Natural killer cell treated with Interleukin-12 subunit alpha and Interleukin-12 subunit beta and Interleukin-15 and Interleukin-18, amount 100 ng/mL, for 72 hours (primary cell): ENCODE measurements around the gene NUP93. TPM values are rescaled to one million over a fixed set of nuclear protein-coding genes. Genes with fewer than 3 reads are reported as not detected.

Source experiments
- ATAC-seq, 2 donors: fragments of 150-1000 bp; cut with Tn5 transposase in 1 of 2; sonication (Bioruptor Pico), chemical (Tn5 transposase) in 1 of 2; 2 replicates each; pipeline ENCODE4 v1.10.0; 2021
- DNase-seq: peaks from one replicate; pipeline ENCODE4 v3.0.0; 2022; ENCODE audit warnings: low spot score
- H3K27ac Mint-ChIP-seq, 2 donors: 1 replicate in 1 of 2; 2 replicates in 1 of 2; pipeline ENCODE4 v1.8.0; 2022; ENCODE audit warnings: mixed read lengths in 2 of 2, mild to moderate bottlenecking in 1 of 2, moderate library complexity in 1 of 2
- H3K27me3 Mint-ChIP-seq, 2 donors: 1 replicate in 1 of 2; 2 replicates in 1 of 2; pipeline ENCODE4 v1.8.0; 2022; ENCODE audit warnings: mixed read lengths in 2 of 2
- H3K36me3 Mint-ChIP-seq: one replicate; pipeline ENCODE4 v1.8.0; 2022; ENCODE audit warnings: mixed read lengths
- H3K4me1 Mint-ChIP-seq, 2 donors: 1 replicate in 1 of 2; 2 replicates in 1 of 2; pipeline ENCODE4 v1.8.0; 2022; ENCODE audit warnings: low read depth in 2 of 2, mixed read lengths in 2 of 2, mild to moderate bottlenecking in 1 of 2
- H3K4me3 Mint-ChIP-seq: one replicate; pipeline ENCODE4 v1.8.0; 2022; ENCODE audit warnings: mixed read lengths
- H3K9me3 Mint-ChIP-seq: 2 replicates; pipeline ENCODE4 v1.8.0; 2022; ENCODE audit warnings: mixed read lengths
- total RNA-seq, 2 donors: library from RNA; stranded (reverse); gene quantifications; one replicate each; pipeline ENCODE4 v1.2.3, GENCODE V29; 2022

The NUP93 gene
- total RNA-seq, result 100 to 1,000 TPM; 111 to 171 TPM

- no peak within 1 kb of the TSS for H3K4me3 Mint-ChIP-seq
- peak; percentile 97 to 98 for ATAC-seq
- no peaks in the 10 kb centered on the region for H3K27me3 Mint-ChIP-seq
- no peaks in the 10 kb centered on the region for H3K36me3 Mint-ChIP-seq
- no peak within 1 kb of the TSS for H3K27ac Mint-ChIP-seq
- H3K9me3 Mint-ChIP-seq, result no peaks in the 10 kb centered on the region
- DNase-seq, result peak; percentile 93
- H3K4me1 Mint-ChIP-seq, result peaks cover 12 to 16% of the 10 kb centered on the region in 2 donors
Measured at GRCh38 chr16:56729735-56730662, at the start of gene NUP93. Gene NUP93 (plus strand): TSS chr16:56730129. CDS start chr16:56748248, 18,119 bp downstream.

GRCh38 chr16:56681939-56682702 is 47.8 kb upstream of the NUP93 start, which contains the start of gene MT1X:
Gene MT1X (plus strand): TSS chr16:56682470. CDS start chr16:56682541, 71 bp downstream.
- Mint-ChIP-seq H3K27ac (peak within 1 kb of the TSS; percentile 88 to 95), H3K9me3 (no peaks in the 10 kb centered on the region), H3K4me1 (peaks cover 23 to 36% of the 10 kb centered on the region in 2 donors), H3K27me3 (no peaks in the 10 kb centered on the region), H3K4me3 (peak within 1 kb of the TSS; percentile 97), H3K36me3 (peaks cover 4% of the 10 kb centered on the region)
- DNase-seq (peak; percentile 95), ATAC-seq (peak; percentile 97 to 98)

GRCh38 chr16:56682703-56683397 is 47.1 kb upstream of the NUP93 start:
- H3K27ac Mint-ChIP-seq, result peak overlapping the region; percentile 88 to 95
- ATAC-seq, result peak; percentile 2 to 17
- peaks cover 4% of the 10 kb centered on the region for H3K36me3 Mint-ChIP-seq
- no peak for DNase-seq
- H3K4me1 Mint-ChIP-seq, result peaks cover 23 to 36% of the 10 kb centered on the region in 2 donors
- peak overlapping the region; percentile 97 for H3K4me3 Mint-ChIP-seq
- H3K27me3 Mint-ChIP-seq, result no peaks in the 10 kb centered on the region
- no peaks in the 10 kb centered on the region for H3K9me3 Mint-ChIP-seq

DNA sequence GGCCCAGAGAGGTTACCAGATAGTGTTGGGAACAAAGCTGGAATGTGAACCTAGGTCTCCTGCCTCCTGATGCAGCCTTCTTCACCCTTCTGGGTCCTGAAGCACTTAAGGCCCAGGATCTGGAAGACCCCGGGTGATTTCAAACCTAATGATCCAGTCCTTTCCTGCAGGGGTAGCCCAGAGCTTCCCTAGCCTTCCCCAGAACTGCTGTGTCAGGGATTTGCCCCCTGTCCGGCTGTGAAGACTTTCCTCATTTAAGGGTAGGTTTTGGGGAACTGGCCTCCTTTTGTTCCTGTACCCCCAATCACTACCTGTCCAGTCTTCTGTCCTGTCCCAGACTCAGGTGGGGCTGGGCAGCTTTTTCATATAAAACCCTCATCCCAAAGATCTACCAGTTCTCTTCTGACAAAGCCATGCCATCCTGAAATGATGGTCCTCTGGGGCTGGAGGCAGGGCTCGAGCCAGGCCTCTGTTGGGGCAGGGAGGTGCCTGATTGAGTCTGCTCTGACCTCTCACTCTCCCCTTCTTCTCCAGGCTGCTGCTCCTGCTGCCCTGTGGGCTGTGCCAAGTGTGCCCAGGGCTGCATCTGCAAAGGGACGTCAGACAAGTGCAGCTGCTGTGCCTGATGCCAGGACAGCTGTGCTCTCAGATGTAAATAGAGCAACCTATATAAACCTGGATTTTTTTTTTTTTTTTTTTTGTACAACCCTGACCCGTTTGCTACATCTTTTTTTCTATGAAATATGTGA is 46.3 kb upstream of the NUP93 start:
- DNase-seq (no peak), ATAC-seq (no peak)
- H3K27me3 Mint-ChIP-seq, result no peaks in the 10 kb centered on the region
- peaks cover 4% of the 10 kb centered on the region for H3K36me3 Mint-ChIP-seq
- peaks cover 23 to 36% of the 10 kb centered on the region in 2 donors for H3K4me1 Mint-ChIP-seq
- peak overlapping the region; percentile 97 for H3K4me3 Mint-ChIP-seq
- H3K27ac Mint-ChIP-seq, result peak overlapping the region in 1 of 2 donors; percentile 6
- no peaks in the 10 kb centered on the region for H3K9me3 Mint-ChIP-seq

DNA sequence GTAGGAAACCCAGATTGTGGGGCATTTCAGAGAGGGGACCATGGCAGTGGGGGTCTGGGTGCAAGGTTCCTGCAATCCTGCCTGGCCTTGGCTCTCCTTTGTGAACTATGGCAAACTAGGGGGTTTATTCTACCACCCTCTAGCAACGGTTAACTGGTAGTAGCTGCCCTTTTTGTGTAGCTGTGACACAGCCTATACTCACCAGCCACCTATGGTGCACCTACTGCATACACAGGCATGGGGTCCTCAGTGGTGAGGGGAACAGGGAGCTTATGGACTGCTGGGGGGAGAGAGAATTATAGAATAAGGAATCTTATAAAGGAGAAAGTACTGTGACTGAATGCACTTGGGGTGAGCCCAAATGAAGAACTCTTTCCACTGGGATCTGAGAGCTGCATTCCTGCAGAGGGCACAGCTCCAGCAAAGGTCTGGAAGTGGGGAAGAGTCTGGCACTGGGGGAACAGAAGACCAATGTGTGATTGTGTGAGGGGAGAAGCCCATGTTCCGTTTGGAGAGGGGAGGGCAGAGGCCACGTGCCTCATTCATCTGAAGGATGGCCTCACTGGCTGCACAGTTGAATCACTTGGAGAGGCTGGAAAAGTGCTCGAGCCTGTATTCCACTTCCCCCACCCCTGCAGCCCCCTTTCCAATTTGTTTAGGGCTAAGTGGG is 45.5 kb upstream of the NUP93 start:
- peaks cover 0 to 2% of the 10 kb centered on the region in 2 donors for H3K27me3 Mint-ChIP-seq
- no peak for ATAC-seq
- peaks cover 4% of the 10 kb centered on the region for H3K36me3 Mint-ChIP-seq
- peak overlapping the region in 1 of 2 donors; percentile 6 for H3K27ac Mint-ChIP-seq
- H3K9me3 Mint-ChIP-seq, result no peaks in the 10 kb centered on the region
- peaks cover 23 to 36% of the 10 kb centered on the region in 2 donors for H3K4me1 Mint-ChIP-seq
- no peak for DNase-seq
- peak overlapping the region; percentile 97 for H3K4me3 Mint-ChIP-seq

DNA sequence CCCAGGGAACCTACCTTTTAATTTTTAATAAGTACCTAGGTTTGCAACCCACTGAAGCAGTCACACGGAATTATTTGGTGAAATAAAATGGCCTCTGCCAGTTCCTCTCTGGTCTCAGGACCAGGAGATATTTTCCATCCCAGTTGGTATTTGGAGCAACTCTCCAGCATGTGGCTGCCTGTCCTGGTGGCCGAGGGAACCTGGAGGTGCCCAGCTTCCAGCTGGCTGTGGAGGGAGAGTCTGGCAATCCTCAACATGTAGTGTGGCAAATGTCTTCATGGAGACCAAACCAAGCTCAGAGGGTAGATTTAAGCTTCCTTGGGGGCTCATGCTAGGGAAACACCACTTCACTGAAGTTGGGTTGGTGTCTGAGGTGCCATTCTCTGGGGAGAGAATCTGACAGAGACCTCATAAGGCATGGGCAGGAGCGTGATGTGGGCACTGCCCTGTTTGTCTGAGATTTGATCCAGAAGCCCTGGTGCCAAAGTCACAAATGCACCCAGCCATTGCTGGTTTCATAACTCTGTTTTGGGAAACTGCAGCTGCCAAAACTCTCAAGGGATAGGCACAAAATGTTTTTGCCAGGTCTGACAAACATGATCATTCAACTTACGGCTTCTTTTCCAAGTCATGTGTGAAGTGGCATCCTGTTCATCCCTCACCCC is 44.9 kb upstream of the NUP93 start:
- Mint-ChIP-seq H3K4me1 (peaks cover 18 to 30% of the 10 kb centered on the region in 2 donors), H3K9me3 (no peaks in the 10 kb centered on the region), H3K27ac (no peak overlapping the region), H3K36me3 (peaks cover 4% of the 10 kb centered on the region), H3K4me3 (no peak overlapping the region), H3K27me3 (peaks cover 0 to 2% of the 10 kb centered on the region in 2 donors)
- ATAC-seq (no peak), DNase-seq (no peak)

- Mint-ChIP-seq H3K27me3 (peaks cover 0 to 8% of the 10 kb centered on the region in 2 donors), H3K4me1 (peaks cover 13 to 24% of the 10 kb centered on the region in 2 donors), H3K36me3 (peaks cover 4% of the 10 kb centered on the region), H3K27ac (no peak overlapping the region), H3K4me3 (no peak overlapping the region), H3K9me3 (no peaks in the 10 kb centered on the region)
- DNase-seq, result no peak
- ATAC-seq, result no peak
Measured at GRCh38 chr16:56686758-56687157, 43.2 kb upstream of the NUP93 start.

GRCh38 chr16:56688762-56689161 is 41.2 kb upstream of the NUP93 start:
- H3K4me3 Mint-ChIP-seq, result no peak overlapping the region
- H3K27me3 Mint-ChIP-seq, result peaks cover 0 to 8% of the 10 kb centered on the region in 2 donors
- no peak for ATAC-seq
- peaks cover 4% of the 10 kb centered on the region for H3K36me3 Mint-ChIP-seq
- H3K9me3 Mint-ChIP-seq, result no peaks in the 10 kb centered on the region
- H3K27ac Mint-ChIP-seq, result no peak overlapping the region
- DNase-seq, result no peak
- H3K4me1 Mint-ChIP-seq, result peaks cover 5 to 6% of the 10 kb centered on the region in 2 donors

- ATAC-seq (no peak), DNase-seq (no peak)
- H3K27ac Mint-ChIP-seq, result no peak overlapping the region
- H3K36me3 Mint-ChIP-seq, result peaks cover 4% of the 10 kb centered on the region
- H3K4me3 Mint-ChIP-seq, result no peak overlapping the region
- H3K9me3 Mint-ChIP-seq, result no peaks in the 10 kb centered on the region
- peaks cover 0 to 8% of the 10 kb centered on the region in 2 donors for H3K27me3 Mint-ChIP-seq
- peaks cover 2% of the 10 kb centered on the region in 2 donors for H3K4me1 Mint-ChIP-seq
Measured at GRCh38 chr16:56689171-56689570, 40.8 kb upstream of the NUP93 start.

DNA sequence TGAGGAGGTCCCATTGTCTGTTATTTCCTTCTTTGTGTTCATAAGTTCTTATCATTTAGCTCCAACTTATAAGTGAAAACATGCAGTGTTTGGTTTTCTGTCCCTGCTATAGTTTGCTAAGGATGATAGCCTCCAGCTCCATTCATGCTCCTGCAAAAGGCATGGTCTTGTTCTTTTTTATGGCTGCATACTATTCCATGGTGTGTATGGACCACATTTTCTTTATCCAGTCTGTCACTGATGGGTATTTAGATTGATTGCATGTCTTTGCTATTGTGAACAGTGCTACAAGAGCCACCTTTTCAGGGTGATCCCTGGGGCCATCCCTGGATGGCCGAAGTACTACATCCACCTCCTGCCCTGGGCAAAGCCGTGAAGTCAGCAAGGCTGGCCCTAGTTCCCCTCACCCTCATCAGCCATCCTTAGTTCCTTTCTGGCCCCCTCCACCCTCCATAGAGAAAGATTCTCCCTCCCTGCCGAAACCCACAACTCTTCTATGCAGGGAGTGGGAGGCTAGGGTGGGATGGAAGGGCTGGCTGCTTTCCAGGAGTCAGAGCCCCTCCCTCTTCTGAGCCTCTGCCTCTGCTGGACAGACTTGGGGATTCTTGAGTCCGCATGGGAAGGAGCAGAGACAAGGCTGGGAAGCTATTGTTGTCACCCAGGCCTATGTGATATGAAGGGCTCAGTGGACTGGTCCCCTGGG is 39.4 kb upstream of the NUP93 start:
- DNase-seq, result no peak
- peaks cover 4% of the 10 kb centered on the region for H3K36me3 Mint-ChIP-seq
- ATAC-seq, result no peak
- peaks cover 0 to 8% of the 10 kb centered on the region in 2 donors for H3K27me3 Mint-ChIP-seq
- H3K4me1 Mint-ChIP-seq, result no peaks in the 10 kb centered on the region
- H3K4me3 Mint-ChIP-seq, result no peak overlapping the region
- no peak overlapping the region for H3K27ac Mint-ChIP-seq
- H3K9me3 Mint-ChIP-seq, result no peaks in the 10 kb centered on the region

DNA sequence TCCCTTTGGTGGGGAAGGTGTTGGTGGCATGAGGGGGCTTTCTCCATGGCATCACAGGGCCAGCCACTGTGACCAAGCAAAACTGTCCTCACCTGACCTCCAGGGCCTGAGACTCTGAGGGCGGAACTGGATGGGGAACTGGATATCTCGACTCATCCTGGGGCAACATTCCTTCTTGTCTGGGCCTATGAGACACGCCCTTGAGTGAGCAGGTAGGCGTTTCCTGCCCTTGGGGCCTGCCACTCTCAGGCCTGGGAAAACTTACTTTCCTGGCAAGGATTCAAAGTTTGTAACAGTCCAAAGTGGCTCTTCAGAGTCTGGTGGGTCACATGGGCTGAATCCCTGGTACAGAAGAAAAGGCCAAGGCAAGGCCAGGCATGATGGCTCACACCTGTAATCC is 38.0 kb upstream of the NUP93 start:
- Mint-ChIP-seq H3K4me1 (no peaks in the 10 kb centered on the region), H3K27ac (no peak overlapping the region), H3K36me3 (no peaks in the 10 kb centered on the region), H3K27me3 (peaks cover 0 to 8% of the 10 kb centered on the region in 2 donors), H3K4me3 (no peak overlapping the region), H3K9me3 (no peaks in the 10 kb centered on the region)
- no peak for ATAC-seq
- no peak for DNase-seq
